GM18517 (cell line): ENCODE data around the gene PLAC8L1.

Experiments used
- ATAC-seq: cut with Tn5 transposase; IDR thresholded peaks from one replicate; pipeline ENCODE4 v1.9.1; 2021; ENCODE audit warnings: mild to moderate bottlenecking, moderate library complexity; ENCODE audit not compliant: unreplicated experiment

The PLAC8L1 gene

DNA sequence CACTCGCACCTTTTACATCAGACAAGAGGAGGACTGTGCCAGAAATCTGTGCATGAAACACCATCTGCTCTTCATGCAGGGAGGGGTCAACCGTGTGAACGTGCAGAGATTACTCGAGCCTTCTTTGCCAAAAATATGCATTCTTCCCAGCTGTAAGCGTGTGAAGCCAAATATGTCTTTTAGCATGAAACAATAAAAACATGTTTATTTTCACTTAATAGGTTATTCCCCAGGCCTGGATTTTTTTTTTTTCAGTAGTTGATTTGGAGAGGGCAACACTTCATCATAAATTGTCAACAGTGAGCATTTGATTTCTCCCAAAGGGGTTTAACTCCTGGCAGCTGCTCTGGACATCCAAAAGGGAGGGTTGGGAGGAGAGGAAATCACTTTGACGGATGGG, 23.8 kb downstream of the PLAC8L1 start:
- ATAC-seq = no peak

DNA sequence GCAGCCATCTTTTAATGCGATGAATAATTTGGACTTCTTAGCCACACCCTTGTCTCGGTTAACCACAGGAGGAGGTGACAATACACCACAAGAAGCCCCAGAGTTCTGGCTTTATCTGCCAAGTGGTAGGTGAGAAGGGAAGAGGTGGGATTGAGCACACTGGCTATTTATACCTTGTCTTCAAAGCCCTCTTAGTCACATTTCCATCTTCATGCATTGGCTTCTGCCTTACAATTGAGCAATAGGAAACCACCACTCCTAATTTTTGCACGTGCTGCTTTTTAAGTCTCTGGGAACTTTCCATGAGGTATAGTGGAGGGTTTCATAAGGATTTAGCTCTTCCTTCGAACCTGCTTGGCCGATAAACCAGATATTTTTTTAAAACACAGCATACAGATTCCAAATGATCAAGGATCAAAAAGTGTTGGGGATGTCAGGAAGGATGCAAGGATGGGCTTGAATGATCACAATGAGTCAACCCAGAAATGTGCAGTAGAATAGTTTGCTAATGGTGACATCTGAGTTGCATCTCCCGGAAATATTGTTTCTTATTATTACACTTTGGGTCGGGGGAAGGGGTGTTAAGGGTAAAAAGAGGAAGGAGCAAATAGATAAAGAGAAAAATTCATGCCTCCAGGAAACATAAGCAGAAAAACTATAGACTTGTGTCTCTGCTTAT, 25.5 kb downstream of the PLAC8L1 start:
- no peak for ATAC-seq

DNA sequence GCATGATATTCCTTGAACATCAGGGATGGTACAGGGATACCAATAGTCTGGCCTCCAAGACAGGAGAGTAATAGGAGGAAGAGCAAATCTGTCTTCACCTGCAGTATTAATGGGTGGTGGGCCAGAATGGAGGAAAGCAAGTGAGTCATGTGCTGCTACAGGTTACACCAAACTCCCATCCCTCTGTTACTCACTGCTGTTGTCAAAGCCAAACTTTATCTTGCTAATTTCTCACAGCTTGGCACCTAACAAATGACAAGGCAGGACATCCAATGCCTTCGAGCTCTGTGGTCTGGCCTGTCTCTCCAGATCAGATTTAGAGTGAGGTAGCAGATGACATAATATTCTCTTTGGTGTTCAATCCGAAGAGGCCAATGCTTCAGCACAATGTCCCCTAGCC, 26.8 kb downstream of the PLAC8L1 start:
- no peak for ATAC-seq

DNA sequence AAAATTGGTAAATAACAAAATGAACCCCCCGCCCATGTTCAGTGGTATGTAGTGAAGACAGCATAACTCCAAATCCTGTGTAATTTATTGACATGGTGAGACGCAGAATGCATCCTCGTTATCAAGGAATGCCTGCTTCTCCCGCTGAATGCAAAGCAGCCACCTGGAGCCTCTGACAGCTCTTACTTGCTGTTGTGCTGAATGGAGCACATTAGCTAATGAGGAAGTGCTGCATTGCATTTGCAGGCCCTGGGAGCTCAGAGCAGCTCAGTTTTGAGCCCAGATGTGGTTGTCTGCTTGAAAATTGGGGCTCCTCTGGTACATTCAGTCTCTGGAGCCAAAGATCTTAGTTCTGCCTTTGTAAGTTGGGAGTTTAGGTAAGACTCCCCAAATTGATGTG, 28.9 kb downstream of the PLAC8L1 start:
- ATAC-seq = no peak

DNA sequence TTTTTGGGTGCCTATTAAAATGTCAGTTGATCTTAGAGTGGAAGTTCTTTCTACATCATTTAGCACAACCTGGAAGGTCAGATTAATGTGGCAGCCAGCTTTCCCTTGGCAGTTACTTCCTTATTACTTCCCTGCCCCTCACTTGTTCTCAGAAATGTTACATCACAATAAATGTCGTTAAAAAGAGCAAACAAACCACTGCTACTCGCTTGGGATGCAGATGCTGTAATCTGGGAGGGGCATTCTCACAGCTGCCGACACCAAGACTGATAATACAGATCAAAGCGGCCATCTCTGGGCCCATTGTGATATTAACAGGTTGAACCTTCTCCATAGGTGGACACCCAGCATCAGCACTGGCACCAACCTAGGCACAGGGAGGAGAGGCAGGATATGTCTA, 29.3 kb downstream of the PLAC8L1 start:
- ATAC-seq = no peak

DNA sequence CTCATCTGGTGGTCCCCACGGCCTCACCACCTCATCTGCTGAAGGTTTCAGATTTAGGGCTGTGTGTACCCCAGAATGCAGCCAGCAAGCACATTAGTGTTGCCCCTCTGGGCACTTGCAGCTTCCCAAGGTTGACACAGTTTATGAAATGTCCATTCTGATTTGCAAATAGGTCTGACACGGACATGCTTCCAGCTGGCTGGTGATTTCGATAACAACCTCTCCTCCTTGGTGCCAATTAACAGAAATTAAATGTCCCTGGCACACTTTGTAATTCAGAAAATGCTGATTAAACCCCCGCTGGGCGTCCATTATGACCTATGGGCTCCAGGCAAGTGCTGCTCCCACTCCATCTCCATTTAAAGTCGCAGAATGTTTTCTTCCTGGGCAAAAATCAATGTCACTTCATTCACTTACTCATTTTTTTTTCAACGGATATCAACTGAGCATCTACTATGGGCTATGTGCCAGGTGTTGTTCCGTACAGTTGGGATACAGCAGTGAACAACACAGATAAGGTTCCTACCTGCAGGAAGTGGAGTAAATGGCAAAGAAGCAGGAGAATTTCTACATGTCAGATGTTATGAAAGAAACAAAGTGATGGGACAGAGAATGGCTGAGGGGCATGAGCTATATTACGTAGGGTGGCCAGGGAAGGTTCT, 32.0 kb downstream of the PLAC8L1 start:
- ATAC-seq = no peak

DNA sequence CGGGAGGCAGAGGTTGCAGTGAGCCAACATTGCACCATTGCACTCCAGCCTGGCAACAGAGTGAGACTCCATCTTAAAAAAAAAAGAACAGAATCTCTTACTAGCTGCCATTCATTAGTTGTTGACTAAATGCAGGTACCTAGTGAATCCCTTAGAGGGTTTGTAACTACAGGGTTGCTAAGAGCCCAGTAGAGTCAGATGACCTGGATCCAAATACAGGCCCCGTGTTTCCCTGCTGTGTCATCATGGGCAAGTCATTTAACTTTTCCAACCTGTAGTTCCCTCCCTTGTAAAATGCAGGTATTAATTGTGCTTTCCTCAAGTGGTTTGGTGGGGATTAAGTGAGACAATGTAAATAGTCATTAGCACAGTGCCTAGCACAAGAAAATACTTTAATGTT, 32.8 kb downstream of the PLAC8L1 start:
- ATAC-seq = no peak

DNA sequence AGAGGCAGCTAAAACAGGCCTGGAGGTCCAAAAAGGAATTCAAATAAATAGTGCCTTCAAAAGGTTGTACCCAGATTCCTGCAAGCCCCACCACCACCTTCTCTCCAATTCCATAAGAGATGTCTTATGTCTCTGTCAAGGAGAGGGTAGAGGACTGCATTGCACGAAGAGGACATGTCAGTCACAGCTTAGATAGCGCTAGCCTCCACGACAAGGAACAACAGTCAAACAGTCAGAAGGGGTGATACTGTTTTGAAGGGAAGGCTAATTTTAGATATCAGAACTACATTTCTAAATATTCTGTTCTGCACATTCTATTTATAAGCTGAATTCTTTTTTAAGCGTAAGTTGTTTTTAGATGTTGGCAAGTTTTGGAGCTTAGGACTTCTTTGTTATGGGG, 34.2 kb downstream of the PLAC8L1 start:
- ATAC-seq = no peak

DNA sequence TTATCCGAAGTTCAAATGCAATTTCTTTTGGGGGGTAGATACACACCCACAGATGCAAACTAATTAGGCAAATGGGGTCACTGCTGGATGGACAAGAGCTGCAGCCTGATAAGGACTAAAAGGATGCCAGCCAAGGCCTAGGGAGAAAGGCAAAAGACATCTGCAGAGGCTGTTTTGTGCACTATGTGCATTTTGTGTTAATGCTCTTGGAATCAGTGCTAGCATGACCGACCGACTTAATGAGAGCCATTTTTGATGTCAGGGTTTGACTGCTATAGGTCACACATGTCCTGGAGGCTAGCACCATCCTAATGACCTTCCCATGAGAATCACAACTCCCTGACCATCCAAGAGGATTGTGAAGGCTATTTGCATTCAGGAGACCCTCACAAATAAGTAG, 34.6 kb downstream of the PLAC8L1 start:
- no peak for ATAC-seq

DNA sequence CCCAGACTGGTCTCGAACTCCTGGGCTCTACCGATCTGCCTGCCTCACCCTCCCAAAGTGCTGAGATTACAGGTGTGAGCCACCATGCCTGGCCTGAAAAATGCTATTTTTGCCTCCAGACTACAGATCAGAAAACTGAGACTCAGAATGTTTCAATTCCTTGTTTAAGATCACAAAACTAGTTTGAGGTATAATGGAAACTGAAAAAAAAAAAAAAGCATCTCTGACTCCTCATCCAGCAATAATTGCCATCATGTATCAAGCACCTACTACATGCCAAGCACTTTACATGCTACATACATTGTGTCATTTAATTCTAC, 35.6 kb downstream of the PLAC8L1 start:
- peak; percentile 48 for ATAC-seq

DNA sequence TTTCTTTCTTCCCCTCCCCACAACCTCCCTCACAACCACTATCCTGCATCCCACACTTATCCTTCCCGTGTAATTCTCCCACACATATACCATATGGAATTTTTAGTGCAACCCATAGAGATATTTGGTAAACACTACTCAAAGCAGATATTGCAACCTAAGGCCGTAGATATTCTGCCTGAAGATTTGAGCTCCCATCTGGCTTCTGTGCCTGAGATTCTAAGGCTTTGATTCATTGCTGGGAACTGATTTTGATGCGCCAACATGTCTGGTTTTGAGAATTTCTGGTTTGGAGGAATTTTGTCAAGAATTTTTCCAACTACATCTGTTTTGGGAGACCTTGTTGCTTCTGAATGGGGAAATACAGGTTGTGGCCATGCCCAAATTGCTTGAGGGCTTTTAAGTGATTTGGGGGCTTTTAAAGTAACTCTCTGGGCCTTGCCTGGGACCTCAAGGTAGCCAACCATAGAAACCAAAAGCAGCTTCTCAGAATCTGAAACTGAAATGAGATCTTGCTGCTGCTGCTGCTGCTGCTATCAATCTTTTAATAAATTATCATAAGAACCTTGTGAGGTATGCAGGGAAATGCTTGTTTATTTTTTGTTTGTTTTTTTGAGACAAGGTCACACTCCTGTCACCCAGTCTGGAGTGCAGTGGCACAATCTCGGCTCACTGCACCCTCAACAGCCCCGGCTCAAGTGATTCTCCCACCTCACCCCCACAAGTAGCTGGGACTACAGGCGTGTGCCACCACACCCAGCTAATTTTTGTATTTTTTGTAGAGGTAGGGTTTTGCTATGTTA, 36.2 kb downstream of the PLAC8L1 start:
- peak; percentile 74 for ATAC-seq

DNA sequence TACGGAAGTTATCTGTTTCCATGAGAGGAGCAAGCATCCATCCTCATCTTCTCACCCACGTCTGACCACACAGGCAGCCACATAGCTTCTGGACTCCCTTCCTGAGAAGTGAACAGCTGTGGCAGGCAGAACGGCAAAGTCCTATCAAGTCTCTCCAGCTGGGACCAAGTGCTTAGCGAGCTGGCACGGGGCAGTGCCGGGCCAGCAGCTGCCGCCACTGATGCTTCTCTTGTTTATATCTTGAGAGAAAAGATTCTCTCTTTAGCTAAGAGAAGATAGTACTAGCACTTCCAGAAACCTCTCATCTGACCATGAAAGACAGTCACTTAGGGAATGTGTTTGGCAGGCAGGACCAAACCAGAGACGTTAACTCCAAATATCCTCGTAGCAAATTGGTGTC, 37.2 kb downstream of the PLAC8L1 start:
- ATAC-seq = no peak

DNA sequence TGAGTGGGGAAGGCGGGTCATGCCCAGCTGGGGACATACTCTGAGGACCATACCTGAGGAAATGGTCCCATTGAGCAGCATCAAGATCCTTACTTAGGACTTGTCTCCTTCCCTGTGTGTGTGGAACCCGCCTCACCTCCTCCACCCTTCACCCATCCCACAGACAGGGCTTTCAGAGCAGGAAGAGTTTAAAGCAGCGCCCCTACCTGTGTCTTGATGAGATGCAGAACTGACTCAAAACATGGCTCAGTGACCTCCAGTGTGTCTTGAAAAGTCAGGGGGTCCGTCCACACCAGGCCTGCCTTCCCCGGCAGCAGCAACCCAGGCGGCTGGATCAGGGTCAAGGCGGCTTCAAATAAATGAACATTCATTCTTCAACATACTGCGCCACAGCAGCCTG, 38.4 kb downstream of the PLAC8L1 start:
- ATAC-seq = no peak

DNA sequence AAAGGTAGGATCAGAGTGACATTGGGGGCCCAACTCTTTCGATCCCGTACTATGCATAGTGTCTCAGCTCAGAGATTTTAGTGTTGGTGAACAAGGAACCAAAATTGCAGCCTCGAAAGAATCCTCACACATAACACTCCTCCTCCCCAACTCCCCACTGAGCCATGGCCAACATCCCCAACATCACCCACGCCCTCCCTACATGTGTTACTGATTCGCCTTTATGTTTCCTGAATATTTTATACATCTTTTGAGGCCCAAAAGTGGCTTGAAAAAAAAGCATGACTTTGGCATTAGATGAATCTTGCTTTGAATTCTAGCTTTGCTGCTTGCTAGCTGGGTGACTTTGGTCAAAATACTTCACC, 45.2 kb downstream of the PLAC8L1 start:
- ATAC-seq = no peak

DNA sequence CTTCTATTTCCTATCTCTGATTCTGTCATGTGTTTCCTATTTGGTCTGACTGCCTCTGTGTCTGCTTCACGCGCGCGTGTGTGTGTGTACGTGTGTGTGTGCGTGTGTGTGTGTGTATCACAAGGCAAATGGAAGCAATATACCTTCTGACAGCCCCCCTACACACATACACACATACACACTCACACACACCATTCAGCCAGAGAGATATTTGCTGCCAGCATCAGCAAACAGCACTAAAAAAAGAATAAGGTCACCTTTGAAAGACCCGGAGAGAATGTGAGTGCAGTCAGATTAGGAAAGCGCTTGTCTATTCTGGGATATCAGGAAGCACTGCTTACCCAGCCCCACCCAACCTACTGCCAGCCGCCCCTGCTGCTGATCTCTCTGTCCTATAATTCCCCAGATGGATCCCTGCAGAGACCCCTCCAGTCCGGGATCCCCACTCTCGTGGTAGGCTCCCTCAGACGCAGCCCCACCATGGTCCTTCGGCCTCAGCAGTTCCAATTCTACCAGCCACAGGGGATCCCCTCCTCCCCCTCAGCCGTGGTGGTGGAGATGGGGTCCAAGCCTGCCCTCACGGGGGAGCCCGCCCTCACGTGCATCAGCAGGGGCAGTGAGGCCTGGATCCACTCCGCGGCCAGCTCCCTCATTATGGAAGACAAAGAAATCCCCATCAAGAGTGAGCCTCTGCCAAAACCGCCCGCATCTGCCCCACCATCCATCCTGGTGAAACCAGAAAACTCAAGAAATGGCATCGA, 45.7 kb downstream of the PLAC8L1 start:
- ATAC-seq = no peak

DNA sequence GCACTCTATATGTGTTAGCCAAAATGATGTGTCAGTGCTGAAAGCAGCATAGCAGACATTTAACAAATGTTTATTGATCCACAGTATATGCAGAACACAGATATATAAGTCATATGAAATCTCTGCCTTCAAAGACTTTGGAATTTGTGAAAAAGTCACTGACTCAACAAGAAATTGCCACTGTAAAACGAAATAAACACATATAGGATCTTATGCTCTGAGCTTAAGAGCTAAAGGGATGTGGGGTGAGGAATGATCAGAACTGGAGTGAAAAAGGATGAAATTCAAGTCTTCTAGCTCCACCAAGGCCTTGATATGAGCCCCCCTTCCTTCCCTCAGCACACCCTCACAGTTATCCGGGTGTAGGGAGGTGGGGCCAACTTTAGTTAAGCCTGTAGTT, 49.9 kb downstream of the PLAC8L1 start:
- no peak for ATAC-seq

DNA sequence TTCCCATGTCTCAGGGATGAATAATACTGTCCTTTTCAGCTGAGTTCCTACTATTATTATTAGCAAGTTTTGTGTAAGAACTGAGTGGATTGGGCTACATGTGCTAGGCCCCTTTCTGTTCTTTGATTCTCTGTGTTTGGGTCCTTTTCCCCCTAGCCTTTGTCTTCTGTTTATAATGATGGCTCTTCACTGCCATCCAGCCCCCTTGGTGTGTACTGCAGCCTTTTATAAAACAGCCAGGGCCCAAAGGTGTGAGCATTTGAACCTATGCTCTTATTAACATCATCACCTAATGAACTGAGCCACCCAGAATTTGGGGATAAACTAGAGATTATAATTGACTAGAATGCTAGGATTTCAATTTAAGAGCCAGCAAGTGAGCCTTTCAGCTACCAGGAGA, 52.6 kb downstream of the PLAC8L1 start:
- ATAC-seq = no peak

DNA sequence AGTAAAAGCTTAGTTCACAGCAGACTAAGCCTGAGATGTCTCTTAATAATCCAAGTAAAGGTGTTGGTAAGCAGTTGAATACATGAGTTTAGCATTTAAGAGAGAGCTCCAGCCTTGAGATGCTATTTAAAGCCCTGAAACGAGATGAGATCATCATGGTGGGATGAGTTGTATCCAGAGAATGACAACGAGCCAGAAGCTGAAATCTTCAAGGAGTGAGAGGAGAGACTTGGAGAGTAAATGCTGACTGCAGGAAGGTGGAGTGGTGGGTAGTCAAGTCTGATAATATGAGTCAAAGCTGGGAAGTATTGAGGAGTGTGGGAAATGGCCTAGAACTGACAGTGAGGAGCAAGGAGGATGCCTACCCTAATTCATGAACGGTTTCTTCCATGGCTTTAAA, 53.7 kb downstream of the PLAC8L1 start:
- ATAC-seq = no peak

DNA sequence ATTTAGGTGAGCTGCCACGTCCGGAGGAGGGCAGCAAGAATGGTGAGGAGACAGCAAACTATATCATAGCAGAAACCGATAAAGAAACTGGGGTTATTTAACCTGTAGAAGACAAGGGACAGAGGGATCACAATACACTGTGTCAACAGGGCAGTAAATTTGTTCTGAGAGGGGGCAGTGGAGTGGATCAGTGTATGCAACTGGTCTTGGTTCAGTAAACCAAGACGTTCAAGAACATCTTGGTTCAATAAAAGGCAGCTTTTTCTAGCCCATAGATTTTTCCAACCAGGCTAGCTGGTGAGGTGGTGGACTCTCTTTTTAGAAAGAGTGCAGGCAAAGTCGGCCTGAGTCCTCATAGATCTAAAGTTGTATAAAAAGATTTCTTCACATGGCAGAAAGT, 55.3 kb downstream of the PLAC8L1 start:
- ATAC-seq = no peak

DNA sequence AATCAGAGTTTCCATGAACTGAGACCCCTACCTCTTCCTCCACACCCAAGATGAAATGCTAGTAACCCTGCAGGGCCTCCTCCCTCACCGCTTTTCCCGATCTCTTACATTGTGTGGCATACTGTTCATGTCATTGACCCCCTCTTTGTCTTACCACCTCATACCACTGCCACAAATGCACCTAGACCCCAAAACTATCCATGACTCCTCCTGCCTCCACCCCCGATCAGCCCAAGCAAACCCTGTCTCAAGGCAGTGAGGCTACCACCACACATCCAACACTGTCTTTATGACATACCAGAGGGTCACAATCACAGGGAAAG, 55.7 kb downstream of the PLAC8L1 start:
- no peak for ATAC-seq

DNA sequence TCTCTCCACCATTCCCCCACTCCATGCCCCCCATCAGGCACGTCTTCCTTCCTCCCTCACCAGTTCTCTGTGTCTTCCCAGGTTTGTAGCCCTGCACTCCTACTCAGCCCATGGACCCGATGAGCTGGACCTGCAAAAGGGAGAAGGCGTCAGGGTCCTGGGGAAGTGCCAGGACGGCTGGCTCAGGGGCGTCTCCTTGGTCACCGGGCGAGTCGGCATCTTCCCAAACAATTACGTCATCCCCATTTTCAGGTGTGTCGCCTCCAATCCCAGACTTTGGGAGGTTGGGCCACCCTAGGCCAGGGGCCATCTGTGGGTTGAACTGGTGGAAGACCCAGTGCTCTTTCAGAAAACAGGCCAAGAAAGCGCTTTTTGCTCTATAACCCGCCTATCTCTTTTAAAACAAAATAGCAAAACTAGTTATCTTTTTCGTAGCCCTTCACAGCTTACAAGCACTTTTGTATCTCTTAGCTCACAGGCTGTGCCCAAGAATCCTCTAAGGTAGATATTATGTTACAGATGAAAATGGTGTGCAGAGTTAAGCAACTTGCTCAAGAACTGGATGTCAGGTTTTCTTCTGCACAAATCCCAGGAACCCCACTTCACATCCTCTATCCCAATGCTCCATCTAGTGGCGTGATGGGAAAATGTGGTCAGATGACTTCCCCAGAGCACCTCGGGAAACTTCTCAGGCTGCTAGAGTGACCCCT, 56.2 kb downstream of the PLAC8L1 start:
- ATAC-seq = no peak
